Measurements from ENCODE around the gene TTC28. TPM values are rescaled to one million over a fixed set of nuclear protein-coding genes. Genes with fewer than 3 reads are reported as not detected.

The TTC28 gene
- total and polyA plus RNA-seq, 10 of the 15 experiments (the other 5 are each of a cell fraction or from before 2014, with no cell fraction given) = 0.15 to 8.4 (median 1.4) TPM

GRCh38 chr22:28440592-28441390 lies 238.8 kb downstream of the TTC28 start:
- H3K36me3 ChIP-seq (ENCODE audit: control insufficient read depth in 2 of 2, insufficient read depth in 2 of 2, low read length in 1 of 2) = no peaks in the 10 kb centered on the region
- no TSS peak for BruUV-seq (replicated peaks)
- ChIA-PET SMC1A (ENCODE audit: uncharacterized antibody, unreplicated experiment) (interaction anchor here (0.5 to 1.4 kb wide), 6 partner anchors 10 to 421 kb away, joined by 3 to 4 read pairs (median 4); no protein-coding TSS in a partner anchor), POLR2A (no interaction called here), CTCF (interaction anchor here (0.5 to 5.8 kb wide), 8 partner anchors 19 to 421 kb away, joined by 3 to 45 read pairs (median 4); no protein-coding TSS in a partner anchor), RAD21 (ENCODE audit: unreplicated experiment) (no interaction called here)
- no peaks in the 10 kb centered on the region for H3K79me2 ChIP-seq (ENCODE audit: control insufficient read depth, insufficient read depth, low read length)
- peaks cover 4 to 8% of the 10 kb centered on the region in 2 experiments for H3K27me3 ChIP-seq (replicated peaks in 1 of 2; ENCODE audit: control insufficient read depth in 2 of 2, insufficient read depth in 2 of 2, low read length in 1 of 2)
- no peak overlapping the region for H2AFZ ChIP-seq (ENCODE audit: control insufficient read depth, low read depth, low read length)
- no peak overlapping the region for H3K4me3 ChIP-seq
- no peaks in the 10 kb centered on the region for H4K20me1 ChIP-seq (ENCODE audit: control insufficient read depth, insufficient read depth)
- H3K4me2 ChIP-seq (ENCODE audit: control insufficient read depth, insufficient read depth) = no peak overlapping the region
- TF ChIP-seq ELK1 (IDR thresholded peaks at IDR 0.05; ENCODE audit: low read depth, low read length) (no peak), EP300 (IDR thresholded peaks at IDR 0.05; ENCODE audit: borderline replicate concordance in 1 of 2, control insufficient read depth in 1 of 2, low read depth in 2 of 2, low read length in 2 of 2) (no peak), USF2 (IDR thresholded peaks at IDR 0.05; ENCODE audit: borderline replicate concordance, low read depth, low read length) (no peak), KAT2A (conservative IDR thresholded peaks at IDR 0.05; ENCODE audit: control insufficient read depth, low read depth, low read length) (no peak), IRF4 (IDR thresholded peaks at IDR 0.05; ENCODE audit: low read depth, low read length) (no peak), STAT1 (conservative IDR thresholded peaks at IDR 0.05) (no peak), IKZF2 (IDR thresholded peaks at IDR 0.05) (no peak), ATF3 (IDR thresholded peaks at IDR 0.05; ENCODE audit: borderline replicate concordance, extremely low read depth, low read depth, low read length) (no peak), POLR2AphosphoS2 (IDR thresholded peaks at IDR 0.05; ENCODE audit: low read depth, low read length) (no peak), SKIL (IDR thresholded peaks at IDR 0.05; ENCODE audit: low read depth, poor library complexity, severe bottlenecking) (no peak), ZBTB11 (CRISPR knock-in tag; IDR thresholded peaks at IDR 0.05) (no peak)
- no peaks in the 10 kb centered on the region for H3K4me1 ChIP-seq (ENCODE audit: control insufficient read depth, insufficient read depth, low read length)
- FAIRE-seq = no peak
- 6% methylated on average over 4 of the region's 4 CpGs for WGBS (ENCODE audit: insufficient coverage, insufficient replicate concordance, low lambda C conversion rate, missing lambda C conversion rate)
- DNase-seq (ENCODE audit: low read depth, low spot score) = no peak
- in situ Hi-C loops (cut with MboI) (no loop called here), intact Hi-C loops (cut with micrococcal nuclease; ENCODE audit: unreplicated experiment) (loop anchor here (5.0 kb wide), 1 partner anchor 418 kb away; no protein-coding TSS in a partner anchor)
- no peak overlapping the region for H3K27ac ChIP-seq (ENCODE audit: control insufficient read depth, insufficient read depth)
- no peaks in the 10 kb centered on the region for H3K9me3 ChIP-seq (replicated peaks; ENCODE audit: control insufficient read depth, insufficient read depth, low read length)
- no peak for ATAC-seq
- no peak overlapping the region for H3K9ac ChIP-seq (ENCODE audit: control insufficient read depth, insufficient read depth, low read length)

Data from GM12878 (cell line).